Activated T-helper 1 cell treated with Interleukin-2 at 50 U/mL for 16 hours (primary cell): ENCODE measurements around the gene RBM44.
"Not testable (repeated sequence)": the region's sequence is repeated elsewhere in the genome, so short reads cannot be mapped to it uniquely, and the experiment has no call there.

Experiments used
- DNase-seq: peaks from one replicate; pipeline ENCODE4 v3.0.0-alpha.2; 2020; ENCODE audit warnings: low read depth

The RBM44 gene

DNA sequence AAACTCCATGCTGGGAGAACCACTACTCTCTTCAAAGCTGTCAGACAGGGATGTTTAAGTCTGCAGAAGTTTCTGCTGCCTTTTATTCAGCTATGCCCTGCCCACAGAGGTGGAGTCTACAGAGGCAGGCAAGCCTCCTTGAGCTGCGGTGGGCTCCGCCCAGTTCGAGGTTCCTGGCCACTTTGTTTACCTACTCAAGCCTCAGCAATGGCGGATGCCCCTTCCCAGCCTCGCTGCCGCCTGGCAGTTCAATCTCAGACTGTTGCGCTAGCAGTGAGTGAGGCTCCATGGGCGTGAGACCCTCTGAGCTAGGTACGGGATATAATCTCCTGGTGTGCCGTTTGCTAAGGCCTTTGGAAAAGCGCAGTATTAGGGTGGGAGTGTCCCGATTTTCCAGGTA is 50.4 kb downstream of the RBM44 start:
- DNase-seq = not testable (repeated sequence)

DNA sequence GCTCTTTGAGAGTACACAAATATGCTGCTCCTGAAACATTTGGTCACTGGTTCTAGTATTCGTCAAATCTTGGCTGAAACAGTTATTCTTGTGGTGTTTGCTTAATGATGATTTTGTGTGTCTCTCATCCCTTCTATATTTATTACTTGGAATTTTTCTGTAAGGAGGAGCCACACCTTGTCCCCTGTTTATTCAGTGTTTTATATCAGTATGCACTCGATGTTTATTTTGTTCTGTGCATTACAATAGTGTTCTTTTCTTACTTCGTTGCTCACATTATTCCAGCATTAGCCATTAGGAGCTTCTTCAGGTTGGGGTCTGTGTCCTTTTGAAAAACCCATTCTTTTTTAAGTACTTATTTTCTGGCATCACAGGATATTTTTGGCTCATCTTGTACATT is 55.7 kb downstream of the RBM44 start:
- DNase-seq = no peak

DNA sequence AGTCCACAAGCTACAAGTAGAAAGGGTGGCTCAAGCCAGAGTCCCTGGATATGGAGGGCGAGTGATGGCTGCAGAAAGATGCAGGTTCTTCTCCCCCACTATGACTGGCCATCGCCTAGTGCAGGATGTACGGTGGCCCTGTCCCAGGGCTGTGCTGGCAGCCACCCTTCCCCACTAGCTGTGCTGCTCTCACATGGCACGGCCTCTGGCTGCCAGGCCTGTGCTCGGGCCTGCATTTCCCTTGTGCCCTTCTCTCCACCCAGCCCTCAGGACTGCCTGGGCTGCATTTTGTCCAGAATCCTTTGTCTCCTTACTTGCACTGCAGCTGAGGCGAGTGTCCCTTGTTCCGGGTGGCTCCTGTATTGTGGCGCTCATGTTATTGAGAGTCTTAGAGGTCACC is 59.2 kb downstream of the RBM44 start:
- DNase-seq = no peak

DNA sequence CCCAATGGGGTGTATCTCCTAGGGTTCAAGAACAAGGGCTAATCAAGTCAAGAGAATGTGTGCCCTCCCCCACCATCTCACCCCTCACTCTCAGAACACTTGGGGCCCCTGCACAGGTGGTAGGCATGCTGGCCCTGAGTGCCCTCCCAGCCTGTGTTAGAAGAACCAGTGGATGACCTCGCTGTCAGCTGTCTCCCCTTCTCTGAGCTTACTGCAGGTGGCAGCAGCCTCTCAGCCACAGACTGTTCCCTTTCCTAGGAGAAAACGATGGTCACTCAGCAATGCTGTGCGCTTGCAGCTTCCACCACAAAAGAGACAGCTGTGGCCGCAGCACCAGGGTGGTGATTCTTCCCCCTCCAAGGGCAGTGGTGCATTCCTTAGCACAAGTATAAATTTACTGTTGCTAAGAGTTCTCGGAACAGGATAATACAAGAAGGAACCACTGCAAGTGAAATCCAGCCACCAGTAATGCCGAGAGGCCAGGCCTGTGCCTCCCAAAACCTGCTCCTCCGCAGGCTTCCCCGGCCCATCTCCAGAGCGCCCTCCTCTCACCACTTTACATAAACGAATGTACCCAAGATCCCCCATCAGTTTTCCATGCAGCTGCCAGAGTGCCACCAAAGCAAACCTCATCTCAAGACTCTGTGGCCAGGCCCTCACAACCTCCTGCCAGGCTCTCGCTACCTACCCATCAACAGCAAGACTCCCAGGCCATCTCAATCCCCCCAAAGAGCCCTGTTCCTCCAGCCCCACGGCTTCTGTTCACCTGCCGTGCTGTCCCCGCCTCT is 59.9 kb downstream of the RBM44 start:
- DNase-seq = no peak

DNA sequence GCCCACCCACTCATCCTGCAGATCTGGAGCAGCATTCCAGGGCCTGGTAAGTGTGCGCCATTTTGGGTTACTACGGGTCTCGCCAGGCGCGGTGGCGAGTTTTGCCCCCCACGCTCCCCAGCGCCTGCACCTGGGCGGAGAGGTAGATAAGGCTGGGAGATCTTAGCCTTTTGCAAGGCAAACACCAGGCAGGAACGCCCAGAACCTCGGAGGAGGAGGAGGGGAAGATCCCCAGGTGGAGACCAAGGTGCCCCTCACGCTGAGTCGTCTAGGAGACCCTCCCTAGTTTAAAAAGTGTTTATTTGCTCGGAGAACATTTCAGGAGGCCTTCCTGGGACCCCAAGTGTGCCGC is 60.5 kb downstream of the RBM44 start:
- no peak for DNase-seq

DNA sequence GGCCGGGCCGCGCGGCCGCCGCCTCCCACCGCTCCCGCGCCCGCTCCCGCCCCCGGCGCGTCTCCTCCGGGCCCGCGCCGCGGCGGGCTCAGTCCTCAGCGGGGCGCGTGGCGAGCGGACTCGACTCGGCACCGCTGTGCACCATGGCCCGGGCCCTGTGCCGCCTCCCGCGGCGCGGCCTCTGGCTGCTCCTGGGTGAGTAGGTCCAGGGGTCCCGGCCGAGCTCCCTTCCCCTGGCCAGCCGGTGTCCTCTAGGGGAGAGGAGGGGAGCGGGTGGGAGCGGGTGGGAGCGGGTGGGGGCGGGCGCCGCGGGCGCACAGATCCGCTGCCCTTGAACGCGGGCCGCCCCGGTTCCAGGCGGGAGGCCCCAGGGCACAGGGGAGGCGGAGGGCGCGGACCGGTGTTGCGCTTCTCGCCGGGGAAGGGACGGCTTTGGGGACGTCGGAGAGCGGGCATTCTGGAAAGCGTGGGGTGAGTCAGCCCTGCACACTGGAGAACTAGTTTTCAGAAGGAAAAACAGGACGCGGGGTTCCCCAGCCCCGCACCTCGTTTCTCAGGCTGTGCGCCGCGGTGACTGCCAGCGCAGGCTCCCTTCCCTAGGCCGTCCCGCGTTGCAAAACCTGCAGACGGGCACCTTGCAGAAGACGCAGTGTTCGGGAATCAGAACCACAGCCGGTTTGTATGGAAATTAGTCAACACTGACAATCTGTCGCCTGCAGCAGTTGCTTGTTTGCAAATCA is 61.1 kb downstream of the RBM44 start, which contains the start of gene RAMP1:
Gene RAMP1, plus strand, starts transcription at position 91 of the 740 bp plus-strand sequence. Its CDS starts 53 bp downstream, at position 144.
- DNase-seq = no peak

DNA sequence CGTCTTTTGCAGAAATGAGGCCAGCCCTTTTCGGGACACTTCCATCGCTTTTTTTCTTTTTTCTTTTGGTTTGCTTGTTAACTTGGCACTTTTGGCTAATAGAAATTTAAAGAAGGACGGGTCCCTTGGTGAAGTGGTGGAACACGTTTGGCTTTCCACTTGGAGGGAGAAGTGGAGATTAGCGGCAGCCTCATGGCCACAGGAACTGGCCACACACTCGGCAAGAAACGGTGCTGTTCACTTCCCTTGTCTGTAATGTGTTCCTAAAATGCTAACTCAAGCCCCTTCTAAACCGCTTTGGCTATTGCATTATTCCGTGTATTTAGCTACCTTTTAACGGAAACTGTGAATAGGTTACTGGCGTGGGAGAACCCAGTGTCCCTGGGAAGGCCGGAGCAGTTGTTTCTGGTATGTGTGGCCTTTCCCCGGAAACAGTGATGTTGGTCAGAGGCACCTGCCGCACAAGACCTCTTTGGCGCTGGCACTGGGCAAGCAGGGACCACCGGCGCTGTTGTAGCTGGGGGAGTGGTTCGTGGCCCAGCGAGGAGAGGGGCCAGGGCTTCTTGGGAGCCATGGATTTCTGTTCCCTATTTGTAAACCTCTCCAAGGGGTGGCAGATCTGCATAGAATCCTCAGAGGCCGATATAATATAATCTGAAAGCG is 61.8 kb downstream of the RBM44 start:
- DNase-seq = no peak

DNA sequence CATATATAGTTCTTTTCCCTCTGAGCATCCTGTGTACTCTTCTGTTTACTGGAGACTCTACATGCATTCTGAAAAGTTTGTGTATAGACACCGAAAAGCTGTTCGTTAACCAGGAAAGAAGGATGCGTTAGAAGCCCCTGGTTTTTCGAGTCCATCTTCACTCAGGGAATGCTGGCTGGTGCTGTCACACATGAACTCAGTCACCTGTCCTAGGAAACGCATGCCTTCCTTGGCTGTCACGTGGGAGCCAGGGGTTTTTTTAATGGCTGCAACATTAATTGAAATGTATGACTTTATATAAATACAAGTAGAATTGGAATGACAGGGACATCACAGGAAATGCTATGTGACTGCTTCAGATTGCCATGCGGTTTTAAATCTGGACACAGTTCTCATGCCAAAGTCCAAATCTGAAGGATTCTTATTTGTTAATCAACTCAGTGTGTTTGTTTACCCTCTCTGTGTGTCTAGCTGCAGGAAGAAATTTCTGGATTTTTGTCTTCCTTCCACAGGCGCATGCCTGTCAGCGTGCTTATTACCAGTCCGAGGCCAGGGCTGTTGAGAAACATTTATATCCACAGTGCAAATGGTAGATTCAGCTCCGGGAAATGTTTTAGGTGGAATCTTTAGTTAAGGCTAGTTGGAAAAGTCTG is 63.4 kb downstream of the RBM44 start:
- DNase-seq = no peak

DNA sequence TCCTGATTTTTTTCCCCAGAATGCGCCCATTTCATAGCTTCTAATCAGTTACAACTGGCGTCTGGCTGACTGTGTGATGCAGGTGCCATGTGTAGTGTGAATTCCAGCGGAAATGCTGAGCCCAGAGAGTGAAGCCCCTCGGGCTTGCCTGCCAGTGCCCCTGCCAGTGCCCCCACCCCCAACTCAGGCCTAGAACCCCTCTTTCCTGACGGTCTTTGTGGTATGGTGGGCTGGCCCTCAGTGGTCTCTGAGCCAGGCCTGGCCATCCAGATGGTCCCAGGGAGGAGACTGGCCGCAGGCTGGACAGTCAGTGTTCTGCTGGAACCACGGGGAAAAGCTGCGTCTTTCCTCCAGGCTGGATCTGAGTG is 63.9 kb downstream of the RBM44 start:
- DNase-seq = no peak

DNA sequence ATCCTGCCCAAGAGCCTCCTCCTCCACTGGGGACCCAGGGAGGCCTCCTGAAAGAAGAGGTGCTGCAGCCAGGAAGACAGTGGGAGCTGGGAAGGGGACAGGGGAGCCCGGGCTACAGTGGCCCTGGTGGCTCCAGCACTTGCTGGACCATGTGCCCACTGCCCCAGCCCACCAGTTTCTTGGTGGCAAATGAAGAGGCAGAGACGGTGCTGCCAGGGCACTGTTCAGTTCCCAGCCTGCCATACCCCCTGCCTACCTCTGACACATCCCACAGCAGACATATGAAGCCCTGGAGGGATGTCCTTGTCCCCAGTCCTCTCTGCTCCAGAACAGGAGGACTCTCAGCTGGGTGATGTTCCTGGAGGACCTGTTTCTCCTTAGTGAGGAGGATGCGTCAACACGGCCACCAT is 64.5 kb downstream of the RBM44 start:
- DNase-seq = no peak

DNA sequence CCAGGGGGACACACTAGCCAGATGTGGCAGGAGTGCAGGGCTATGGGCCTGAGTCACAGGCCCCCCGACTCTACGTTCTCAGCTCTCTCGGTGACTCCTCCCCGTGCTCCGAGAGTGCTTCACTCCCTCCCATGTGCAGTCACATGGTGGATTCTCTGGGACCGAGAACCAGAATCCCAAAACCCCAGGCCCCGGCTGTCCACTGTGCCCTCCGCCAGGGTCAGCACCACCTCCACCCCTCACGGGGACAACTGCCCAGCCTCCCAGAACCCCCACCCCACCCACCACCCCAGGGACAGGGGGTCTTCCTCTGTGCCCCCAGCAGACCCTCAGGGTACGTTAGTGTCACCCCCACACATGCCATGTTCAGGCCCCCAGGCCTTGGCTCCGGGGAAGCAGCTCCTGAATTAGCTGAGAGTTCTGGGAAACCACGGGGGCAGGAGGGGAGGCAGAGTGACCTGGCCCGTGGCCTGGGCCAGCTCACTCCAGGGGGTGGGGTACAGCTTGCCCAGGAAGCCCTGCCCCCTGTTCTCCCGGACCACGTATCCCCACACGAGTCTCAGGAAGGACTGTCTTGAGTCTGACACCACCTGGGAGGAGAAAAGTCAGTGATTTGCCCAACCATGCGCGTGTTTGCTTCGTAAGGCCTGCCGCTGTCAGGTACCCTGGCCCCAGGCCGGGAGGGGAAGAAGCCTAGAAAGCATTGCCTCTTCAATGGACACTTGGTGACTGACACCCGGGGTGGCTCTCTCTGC is 65.3 kb downstream of the RBM44 start:
- DNase-seq = no peak

DNA sequence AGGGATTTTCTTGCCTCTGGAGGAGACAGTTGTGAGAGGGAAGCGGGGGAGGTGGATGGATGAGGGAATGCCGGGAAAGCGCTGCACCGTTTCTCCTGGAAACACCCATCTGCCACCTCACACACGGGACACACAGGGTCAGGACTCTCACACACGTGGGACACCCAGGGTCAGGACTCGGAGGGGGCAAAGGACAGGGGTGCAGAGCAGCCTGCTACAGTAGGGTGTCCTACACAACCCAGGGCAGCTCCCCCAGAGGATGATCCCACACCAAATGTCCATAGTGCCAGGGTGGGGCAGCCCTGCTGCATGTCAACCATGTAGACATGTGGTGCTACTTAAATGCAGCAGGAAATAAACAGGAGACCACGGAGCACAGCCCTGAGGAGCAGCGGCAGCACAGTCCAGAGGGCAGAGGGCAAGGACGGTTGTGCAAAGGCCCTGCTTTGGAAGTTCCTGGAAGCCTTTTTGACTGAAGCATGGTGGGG is 65.9 kb downstream of the RBM44 start:
- no peak for DNase-seq

DNA sequence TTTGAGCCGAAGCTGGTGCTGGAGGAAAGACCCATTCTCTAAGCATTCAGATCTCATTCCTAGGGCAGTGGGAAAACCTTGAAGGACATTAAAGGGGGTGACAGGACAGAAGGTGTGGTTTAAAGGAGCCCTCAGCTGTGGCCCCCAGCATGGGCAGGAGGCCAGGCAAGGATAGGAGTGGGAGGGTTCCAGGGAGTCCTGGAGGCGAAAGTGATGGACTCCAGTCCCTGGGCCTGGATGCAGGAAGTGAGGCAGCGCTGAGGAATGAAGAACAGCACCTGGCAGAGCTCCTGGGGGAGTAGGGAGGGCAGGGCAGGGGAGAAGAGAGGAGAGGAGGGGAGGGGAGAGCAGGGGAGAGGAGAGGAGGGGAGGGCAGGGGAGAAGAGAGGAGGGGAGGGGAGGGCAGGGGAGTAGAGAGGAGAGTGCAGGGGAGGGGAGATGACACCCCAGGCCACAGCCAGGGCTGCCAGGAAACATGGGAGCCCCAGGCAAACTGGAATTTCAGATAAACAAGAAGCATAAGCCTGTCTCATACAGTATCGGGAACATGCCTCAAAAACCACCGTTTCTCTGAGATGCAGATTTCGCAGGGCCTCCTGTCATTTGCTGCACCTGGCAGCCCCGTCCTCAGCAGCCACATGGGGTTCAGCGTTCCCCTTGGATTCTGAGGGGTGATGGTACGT is 66.5 kb downstream of the RBM44 start:
- DNase-seq = no peak

DNA sequence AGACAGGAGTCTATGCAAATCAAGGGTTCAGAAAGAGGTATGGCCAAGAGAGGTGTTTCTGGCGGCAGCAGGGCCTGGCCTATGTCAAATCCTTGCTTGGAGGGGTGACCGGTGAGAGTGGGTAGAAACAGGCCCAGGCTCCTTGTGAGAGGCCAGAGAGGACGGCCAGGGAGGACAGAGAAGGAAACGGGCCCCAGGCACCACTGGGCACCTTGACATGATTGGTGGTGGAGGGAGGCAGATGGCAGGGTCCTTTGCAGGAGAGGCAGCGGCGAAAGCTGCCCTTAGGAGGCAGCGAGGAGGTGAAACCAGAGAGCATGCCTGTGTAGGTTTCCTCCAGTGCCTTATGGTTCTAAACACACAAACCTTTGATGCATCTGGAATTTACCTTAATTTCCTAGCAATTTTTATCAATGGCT is 67.1 kb downstream of the RBM44 start:
- no peak for DNase-seq

DNA sequence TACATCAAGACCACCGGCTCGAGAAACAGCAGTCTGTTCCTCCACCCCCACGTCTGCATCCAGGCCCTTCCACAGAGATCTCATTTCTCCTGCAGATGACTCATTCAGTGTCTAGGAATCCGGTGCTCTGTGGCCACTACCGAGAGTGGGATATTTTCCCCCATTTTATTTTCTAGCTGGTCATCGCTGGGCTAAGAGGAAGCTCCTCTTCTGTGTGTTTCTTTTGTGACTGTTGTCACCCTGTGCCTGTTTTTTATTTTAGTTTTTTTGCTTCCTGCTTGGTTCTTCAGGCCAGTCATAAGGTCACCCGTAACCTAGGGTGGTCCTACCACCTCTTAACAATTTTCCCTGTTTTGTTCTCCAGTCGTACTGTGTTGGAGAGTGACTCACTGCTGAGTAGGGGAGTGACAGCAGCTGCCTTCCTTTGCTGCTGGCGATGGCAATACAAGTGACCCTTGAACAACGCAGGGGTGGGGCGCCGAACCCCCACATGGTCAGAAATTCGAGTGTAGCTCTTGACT is 67.6 kb downstream of the RBM44 start:
- DNase-seq = no peak

DNA sequence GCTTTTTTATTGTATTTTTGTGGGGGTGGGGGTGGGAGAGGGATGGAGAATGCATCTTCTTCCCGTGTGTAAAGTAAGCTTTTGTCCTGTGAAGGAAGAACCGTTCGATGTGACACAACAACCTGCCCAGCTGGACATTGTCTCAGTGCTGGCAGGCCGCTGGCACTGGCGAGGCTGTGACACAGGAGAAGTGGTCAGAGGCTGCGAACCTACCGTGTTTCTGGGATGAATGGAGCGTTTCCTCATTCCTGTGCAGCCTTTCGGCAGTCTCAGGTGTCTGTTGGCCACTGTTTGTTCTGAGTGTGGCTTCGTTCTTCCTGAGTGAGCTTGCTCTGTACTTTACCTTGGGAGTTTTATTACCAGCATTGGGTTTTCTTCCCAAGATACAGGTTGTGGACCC is 68.9 kb downstream of the RBM44 start:
- DNase-seq = no peak

DNA sequence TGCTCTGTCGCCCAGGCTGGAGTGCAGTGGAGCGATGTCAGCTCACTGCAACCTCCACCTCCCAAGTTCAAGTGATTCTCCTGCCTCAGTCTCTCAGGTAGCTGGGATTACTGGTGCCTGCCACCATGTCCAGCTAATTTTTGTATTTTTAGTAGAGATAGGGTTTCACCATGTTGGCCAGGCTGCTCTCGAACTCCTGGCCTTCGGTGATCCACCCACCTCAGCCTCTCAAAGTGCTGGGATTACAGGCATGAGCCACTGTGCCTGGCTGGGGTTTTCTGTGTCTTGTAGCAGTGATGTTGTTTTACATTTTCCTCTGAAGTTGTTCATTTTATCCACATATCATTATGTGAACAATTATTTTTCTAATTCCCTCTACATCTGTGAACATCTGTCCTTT is 69.5 kb downstream of the RBM44 start:
- DNase-seq = not testable (repeated sequence)

DNA sequence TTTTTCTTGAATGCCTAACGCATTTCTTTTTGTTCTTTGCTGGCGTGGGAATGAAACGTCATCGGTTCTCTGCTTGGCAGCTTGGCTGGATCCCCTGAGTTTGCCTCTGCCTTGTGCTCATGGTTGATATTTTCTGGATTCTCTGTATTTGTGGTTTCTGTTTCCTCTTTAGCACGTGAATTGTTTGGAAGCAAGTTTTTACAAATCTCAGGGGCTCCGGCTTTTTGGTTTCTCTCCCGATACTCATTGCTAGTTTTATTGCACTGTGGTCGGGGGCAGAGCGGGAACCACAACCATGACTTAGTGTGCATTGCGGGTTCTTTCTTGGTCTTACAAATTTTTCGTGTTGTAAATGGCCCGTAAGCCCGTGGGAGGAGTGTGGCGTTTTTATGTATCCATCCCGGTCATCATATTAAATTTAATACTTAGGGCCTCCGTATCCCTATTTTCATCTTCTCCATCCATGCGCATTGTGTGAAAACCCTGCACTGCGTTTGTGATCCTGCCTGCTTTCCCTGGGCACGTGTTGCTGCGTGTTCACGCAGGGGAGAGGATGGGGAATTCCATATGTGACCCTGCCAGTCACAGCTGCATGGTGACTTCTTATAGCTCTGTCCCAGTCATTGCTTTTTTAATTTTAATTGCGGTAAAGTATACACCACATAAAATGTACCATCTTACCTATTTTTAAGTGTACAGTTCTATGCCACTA is 70.2 kb downstream of the RBM44 start:
- DNase-seq = no peak

DNA sequence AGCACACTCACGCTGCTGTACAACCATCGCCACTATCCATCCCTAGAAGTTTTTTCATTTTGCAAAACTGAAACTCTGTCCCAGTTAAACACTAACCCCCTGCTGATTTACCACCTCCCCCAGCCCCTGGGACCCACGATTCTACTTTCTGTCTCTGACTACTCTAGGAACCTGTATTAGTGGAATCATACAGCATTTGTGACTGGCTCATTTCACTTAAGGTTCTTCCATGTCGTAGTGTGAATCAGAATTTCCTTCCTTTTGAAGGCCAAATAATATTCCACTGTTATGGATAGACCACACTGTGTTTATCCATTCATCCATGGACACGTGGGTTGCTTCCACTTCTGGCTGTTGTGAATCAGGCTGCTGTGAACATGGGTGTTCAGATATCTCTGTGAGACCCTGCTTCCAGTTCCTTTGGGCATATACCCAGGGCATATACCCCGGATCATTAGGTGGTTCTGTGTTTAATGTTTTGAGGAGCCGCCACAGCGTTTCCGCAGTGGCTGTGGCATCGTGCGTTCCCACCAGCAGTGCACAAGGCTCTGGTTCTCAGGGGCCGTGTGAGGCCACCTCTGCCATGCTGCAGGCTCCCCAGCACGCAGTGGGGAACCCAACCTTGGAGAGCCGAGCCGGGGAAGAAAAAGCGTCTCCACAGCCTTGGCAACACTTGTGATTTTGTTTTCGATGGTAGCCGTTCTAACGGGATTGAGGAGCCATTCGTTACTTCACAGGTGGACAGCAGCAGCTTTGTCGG is 70.9 kb downstream of the RBM44 start:
- DNase-seq = no peak
